HG03432 (cell line): ENCODE measurements around the gene TOPBP1.
"Not testable (repeated sequence)": the region's sequence is repeated elsewhere in the genome, so short reads cannot be mapped to it uniquely, and the experiment has no call there.

Experiments used
- ATAC-seq: cut with Tn5 transposase; IDR thresholded peaks from one replicate; pipeline ENCODE4 v1.9.1; 2021; ENCODE audit warnings: mild to moderate bottlenecking, moderate library complexity; ENCODE audit not compliant: unreplicated experiment

Gene TOPBP1

GRCh38 chr3:133661454-133662277, at the start of gene TOPBP1:
TSS of gene TOPBP1 (minus strand) at chr3:133661941. CDS start at chr3:133661127, 814 bp downstream.
- ATAC-seq = peak; percentile 93

GRCh38 chr3:133711013-133711412, 49.3 kb upstream of the TOPBP1 start:
- ATAC-seq = no peak

- ATAC-seq = no peak
Observed at GRCh38 chr3:133709139-133709750, 47.5 kb upstream of the TOPBP1 start.

- no peak for ATAC-seq
Observed at GRCh38 chr3:133706033-133706432, 44.3 kb upstream of the TOPBP1 start.

- ATAC-seq = no peak
Observed at GRCh38 chr3:133703915-133704314, 42.2 kb upstream of the TOPBP1 start.

- ATAC-seq = no peak
Observed at GRCh38 chr3:133701435-133702358, 40.0 kb upstream of the TOPBP1 start.

GRCh38 chr3:133700351-133700750, 38.6 kb upstream of the TOPBP1 start:
- no peak for ATAC-seq

GRCh38 chr3:133699903-133700302, 38.2 kb upstream of the TOPBP1 start:
- no peak for ATAC-seq

GRCh38 chr3:133699467-133699866, 37.7 kb upstream of the TOPBP1 start:
- no peak for ATAC-seq

GRCh38 chr3:133697960-133698359, 36.2 kb upstream of the TOPBP1 start:
- ATAC-seq = no peak

GRCh38 chr3:133695560-133696171, 33.9 kb upstream of the TOPBP1 start:
- ATAC-seq = no peak

GRCh38 chr3:133694288-133695268, 32.8 kb upstream of the TOPBP1 start:
- no peak for ATAC-seq

- no peak for ATAC-seq
Observed at GRCh38 chr3:133693821-133694220, 32.1 kb upstream of the TOPBP1 start.

GRCh38 chr3:133692759-133693158, 31.0 kb upstream of the TOPBP1 start:
- no peak for ATAC-seq

GRCh38 chr3:133691273-133692107, 29.7 kb upstream of the TOPBP1 start:
- ATAC-seq = no peak

- ATAC-seq = not testable (repeated sequence)
Observed at GRCh38 chr3:133677993-133678392, 16.3 kb upstream of the TOPBP1 start.

- ATAC-seq = peak; percentile 12
Observed at GRCh38 chr3:133676336-133677118, 14.8 kb upstream of the TOPBP1 start.
